HCT116 (cell line): ENCODE measurements around the gene APOM.

Experiments used
- CEBPB ChIP-seq: IDR thresholded peaks from 2 replicates; pipeline ENCODE4 v1.6.1; 2012; ENCODE audit warnings: low read depth
- CTCF ChIP-seq, 3 experiments: fragments of 200-600 bp in 1 of 3; sonication (generic) in 1 of 3; IDR thresholded peaks in 2 of 3; conservative IDR thresholded peaks in 1 of 3; 2 replicates each; pipeline ENCODE4 v1.5.1; 2012 to 2017; ENCODE audit warnings: low read depth in 2 of 3, low read length in 2 of 3, antibody characterized with exemption in 1 of 3, borderline replicate concordance in 1 of 3, control low read depth in 1 of 3, mild to moderate bottlenecking in 1 of 3, mixed read lengths in 1 of 3, mixed run types in 1 of 3, moderate library complexity in 1 of 3; ENCODE audit not compliant: insufficient read depth in 1 of 3
- EGR1 ChIP-seq: IDR thresholded peaks from 2 replicates; pipeline ENCODE4 v1.6.1; 2012; ENCODE audit warnings: low read depth
- MAX ChIP-seq: IDR thresholded peaks from 2 replicates; pipeline ENCODE4 v1.6.1; 2012
- YY1 ChIP-seq: IDR thresholded peaks from 2 replicates; pipeline ENCODE4 v1.6.1; 2011; ENCODE audit warnings: low read length, low read depth, moderate library complexity, mild to moderate bottlenecking; ENCODE audit not compliant: insufficient replicate concordance; ENCODE audit errors: extremely low read depth

- TF ChIP-seq CTCF (IDR thresholded peaks at IDR 0.05 in 2 of 3, conservative IDR thresholded peaks at IDR 0.05 in 1 of 3; ENCODE audit: borderline replicate concordance in 1 of 3, insufficient read depth in 1 of 3, low read depth in 2 of 3, low read length in 2 of 3) (0 out of 6 replicates have a peak, but pooled peaks of 1 of the 3 experiments have one; percentile 4), EGR1 (no peak), MAX (peak; percentile 50), YY1 (peak; percentile 84), CEBPB (peak; percentile 99)
Measured at GRCh38 chr6:31702819-31703716, 47.4 kb downstream of the APOM start, which contains the start of gene ABHD16A.
